HepG2 (cell line): Measurements from ENCODE around the gene C6orf132. TPM values are rescaled to one million over a fixed set of nuclear protein-coding genes. Genes with fewer than 3 reads are reported as not detected.

ENCODE experiments used
- ATAC-seq: fragments of 200-7000 bp; cut with Tn5 transposase; 3 replicates; pipeline ENCODE4 v1.9.1; 2020; ENCODE audit warnings: mild to moderate bottlenecking, moderate library complexity
- BruUV-seq: library from RNA; stranded (reverse); fragments of 400-500 nt; replicated peaks from 2 replicates; lab custom pipeline; 2021; lab: Mats Ljungman, UMichigan
- CTCF ChIA-PET: fragments of 300-600 bp; formaldehyde crosslinking; extraction: SDS; loops from one replicate; lab custom pipeline; 2021; ENCODE audit warnings: low total read pairs, inconsistent platforms, low intra/inter-chr PET ratio; lab: Yijun Ruan, JAX
- POLR2A ChIA-PET: fragments of 350-600 bp; sonication (Branson Sonifier 250); formaldehyde crosslinking; loops from one replicate; lab custom pipeline; 2020; ENCODE audit warnings: antibody characterized with exemption, inconsistent platforms; lab: Yijun Ruan, JAX
- DNase-seq: peaks from one replicate; pipeline ENCODE4 v3.0.0-alpha.2; 2015; ENCODE audit warnings: low spot score
- FAIRE-seq: peaks from 3 replicates; lab custom pipeline; 2011; peaks lifted over from hg19 to GRCh38; lab: Jason Lieb, UNC
- H2AFZ ChIP-seq: one replicate; pipeline ENCODE4 v1.6.1; 2011; ENCODE audit warnings: low read length, inconsistent platforms
- H3K27ac ChIP-seq: fragments of 300-600 bp; 3 replicates; pipeline ENCODE4 v1.8.0; 2011; ENCODE audit warnings: mixed run types, mild to moderate bottlenecking, mixed read lengths, low read length, inconsistent platforms; ENCODE audit not compliant: insufficient read depth; ENCODE audit errors: extremely low read length
- H3K27me3 ChIP-seq, 2 experiments: fragments of 200-600 bp in 1 of 2; 2 replicates in 1 of 2; 3 replicates in 1 of 2; pipeline versions ENCODE4 v1.6.0 to v1.8.0; 2011; ENCODE audit warnings: low read length in 2 of 2, mild to moderate bottlenecking in 2 of 2, moderate library complexity in 2 of 2, inconsistent platforms in 1 of 2; ENCODE audit not compliant: insufficient read depth in 2 of 2, control insufficient read depth in 1 of 2
- H3K36me3 ChIP-seq, 2 experiments: fragments of 200-600 bp in 1 of 2; replicated peaks in 1 of 2; 2 replicates in 1 of 2; 3 replicates in 1 of 2; pipeline versions ENCODE4 v1.5.1 to v1.8.0; 2011; ENCODE audit warnings: low read length in 2 of 2, inconsistent platforms in 1 of 2; ENCODE audit not compliant: insufficient read depth in 2 of 2, control insufficient read depth in 1 of 2
- H3K4me1 ChIP-seq: 2 replicates; pipeline ENCODE4 v1.5.1; 2012; ENCODE audit warnings: low read length, inconsistent platforms; ENCODE audit not compliant: insufficient read depth
- H3K4me2 ChIP-seq: 2 replicates; pipeline ENCODE4 v1.6.0; 2011; ENCODE audit warnings: low read depth, low read length, inconsistent platforms
- H3K4me3 ChIP-seq, 3 experiments: fragments of 200-600 bp in 1 of 3; sonication (generic), shearing (Covaris generic) in 1 of 3; replicated peaks in 1 of 3; 2 replicates each; pipeline ENCODE4 v1.5.1; 2011 to 2016; ENCODE audit warnings: low read length in 3 of 3, inconsistent platforms in 2 of 3, low read depth in 2 of 3, mild to moderate bottlenecking in 2 of 3, control low read depth in 1 of 3, mixed read lengths in 1 of 3; ENCODE audit not compliant: insufficient read depth in 1 of 3
- H3K79me2 ChIP-seq: one replicate; pipeline ENCODE4 v1.6.1; 2011; ENCODE audit warnings: low read length, inconsistent platforms; ENCODE audit not compliant: insufficient read depth
- H3K9ac ChIP-seq: 2 replicates; pipeline ENCODE4 v1.6.0; 2011; ENCODE audit warnings: mild to moderate bottlenecking, low read depth, low read length, inconsistent platforms; ENCODE audit not compliant: insufficient read depth
- H3K9me3 ChIP-seq: 2 replicates; pipeline ENCODE4 v1.5.1; 2012; ENCODE audit warnings: mild to moderate bottlenecking, low read length
- H4K20me1 ChIP-seq: 2 replicates; pipeline ENCODE4 v1.6.0; 2011; ENCODE audit warnings: inconsistent platforms, mild to moderate bottlenecking, low read length, moderate library complexity; ENCODE audit not compliant: insufficient read depth
- BORCS8-MEF2B ChIP-seq: sonication (generic); formaldehyde crosslinking; IDR thresholded peaks from 2 replicates; pipeline ENCODE4 v1.8.0; 2022; ENCODE audit warnings: mild to moderate bottlenecking, missing genetic modification reagents
- BRD4 ChIP-seq: sonication (generic); formaldehyde crosslinking; IDR thresholded peaks from 2 replicates; pipeline ENCODE4 v1.4.0; 2020; ENCODE audit warnings: missing genetic modification reagents
- CBX2 ChIP-seq, 2 experiments: fragments of 200-600 bp in 1 of 2; sonication (generic); formaldehyde crosslinking in 1 of 2; IDR thresholded peaks; 2 replicates each; pipeline versions ENCODE4 v1.7.0 to v1.8.1; 2018 to 2022; ENCODE audit warnings: low read depth in 2 of 2, low read length in 1 of 2, mild to moderate bottlenecking in 1 of 2, missing genetic modification reagents in 1 of 2
- HMG20B ChIP-seq: conservative IDR thresholded peaks from 2 replicates; pipeline ENCODE4 v1.6.1; 2016; ENCODE audit warnings: missing genetic modification reagents, missing compliant biosample characterization
- HOXA5 ChIP-seq: sonication (generic); formaldehyde crosslinking; IDR thresholded peaks from 2 replicates; pipeline ENCODE4 v1.4.0; 2020; ENCODE audit warnings: missing genetic modification reagents
- KAT7 ChIP-seq: IDR thresholded peaks from 2 replicates; pipeline ENCODE4 v1.6.1; 2018; ENCODE audit warnings: borderline replicate concordance, missing compliant biosample characterization
- RARG ChIP-seq: sonication (generic); formaldehyde crosslinking; IDR thresholded peaks from 2 replicates; pipeline ENCODE4 v1.4.0; 2020; ENCODE audit warnings: low read depth, mild to moderate bottlenecking, missing genetic modification reagents
- RFXANK ChIP-seq: IDR thresholded peaks from 2 replicates; pipeline ENCODE4 v1.6.1; 2016
- STAT5B ChIP-seq: sonication (generic); formaldehyde crosslinking; IDR thresholded peaks from 2 replicates; pipeline ENCODE4 v1.4.0; 2020; ENCODE audit warnings: missing genetic modification reagents
- TBL1XR1 ChIP-seq: fragments of 150-350 bp; IDR thresholded peaks from 2 replicates; pipeline ENCODE4 v1.6.1; 2014; ENCODE audit warnings: borderline replicate concordance, low read length; ENCODE audit not compliant: partially characterized antibody
- TBX3 ChIP-seq: fragments of 450-650 bp; IDR thresholded peaks from 2 replicates; pipeline ENCODE4 v1.6.1; 2017; ENCODE audit warnings: antibody characterized with exemption, mild to moderate bottlenecking, inconsistent platforms, borderline replicate concordance
- ZBTB1 ChIP-seq: sonication (generic); formaldehyde crosslinking; IDR thresholded peaks from 2 replicates; pipeline ENCODE4 v1.4.0; 2020; ENCODE audit warnings: missing genetic modification reagents, borderline replicate concordance
- ZBTB42 ChIP-seq: sonication (generic); formaldehyde crosslinking; IDR thresholded peaks from 2 replicates; pipeline ENCODE4 v1.5.0; 2020; ENCODE audit warnings: mild to moderate bottlenecking, missing genetic modification reagents
- ZNF230 ChIP-seq: sonication (generic); formaldehyde crosslinking; IDR thresholded peaks from 2 replicates; pipeline ENCODE4 v1.4.0; 2020; ENCODE audit warnings: mild to moderate bottlenecking, missing genetic modification reagents
- ZNF615 ChIP-seq: sonication (generic); formaldehyde crosslinking; IDR thresholded peaks from 2 replicates; pipeline ENCODE4 v1.5.0; 2020; ENCODE audit warnings: mild to moderate bottlenecking, missing genetic modification reagents, borderline replicate concordance
- ZNF672 ChIP-seq: sonication (generic); formaldehyde crosslinking; IDR thresholded peaks from 2 replicates; pipeline ENCODE4 v1.8.1; 2022; ENCODE audit warnings: missing genetic modification reagents
- ZNF737 ChIP-seq: sonication (generic); formaldehyde crosslinking; IDR thresholded peaks from 2 replicates; pipeline ENCODE4 v1.5.0; 2020; ENCODE audit warnings: missing genetic modification reagents, mild to moderate bottlenecking, borderline replicate concordance
- ZNF841 ChIP-seq: sonication (generic); formaldehyde crosslinking; IDR thresholded peaks from 2 replicates; pipeline ENCODE4 v1.8.1; 2023; ENCODE audit warnings: missing genetic modification reagents, borderline replicate concordance
- WGBS: methylation state at CpG from one replicate; pipeline ENCODE4 v1.1.6; 2017; ENCODE audit warnings: low lambda C conversion rate; 5-methylcytosine and 5-hydroxymethylcytosine counted together
- in situ Hi-C: cut with HindIII; loops from 2 replicates; pipeline ENCODE4 v1.10.0; 2017; ENCODE audit warnings: low pct_unique_long_range_greater_than_20kb; ENCODE audit not compliant: extremely low pct_ligation_motif_present
- intact Hi-C: fragments of 100-400 bp; cut with micrococcal nuclease; formaldehyde crosslinking; loops from one replicate; pipeline ENCODE4 v1.10.0; 2022; ENCODE audit not compliant: unreplicated experiment
- polyA plus RNA-seq, 8 experiments: library from polyadenylated mRNA; depleted of rRNA in 3 of 8; stranded (reverse) in 7 of 8; unstranded in 1 of 8; fragments of >200 nt; fragmentation: Illumina TruSeq in 4 of 8; extraction: Trizol in 4 of 8; gene quantifications; 2 replicates each; pipeline versions ENCODE4 v1.2.1 to v1.2.3, GENCODE V29; 2011 to 2016; ENCODE audit warnings: low read depth in 4 of 8, missing spikeins in 1 of 8, mixed read lengths in 1 of 8; ENCODE audit not compliant: insufficient read depth in 1 of 8
- total RNA-seq, 5 experiments: library from RNA; depleted of rRNA; stranded (reverse); fragments of >200 nt; fragmentation: Illumina TruSeq; extraction: Trizol; gene quantifications; 2 replicates each; pipeline ENCODE4 v1.2.3, GENCODE V29; 2016; ENCODE audit warnings: low read depth in 1 of 5
- TF ChIP-seq, protein P1 (sequence below): sonication (generic); IDR thresholded peaks from 2 replicates; pipeline ENCODE4 v1.6.1; 2016; ENCODE audit warnings: low read depth, borderline replicate concordance
- TF ChIP-seq, protein P2 (sequence below): sonication (generic); formaldehyde crosslinking; IDR thresholded peaks from 2 replicates; pipeline ENCODE4 v1.9.0; 2021; ENCODE audit warnings: missing genetic modification reagents, mild to moderate bottlenecking, borderline replicate concordance

The C6orf132 gene
- total and polyA plus RNA-seq, 2 of the 13 experiments (the other 11 are each of a cell fraction or from before 2014, with no cell fraction given) = 0.78 to 3.0 TPM

DNA sequence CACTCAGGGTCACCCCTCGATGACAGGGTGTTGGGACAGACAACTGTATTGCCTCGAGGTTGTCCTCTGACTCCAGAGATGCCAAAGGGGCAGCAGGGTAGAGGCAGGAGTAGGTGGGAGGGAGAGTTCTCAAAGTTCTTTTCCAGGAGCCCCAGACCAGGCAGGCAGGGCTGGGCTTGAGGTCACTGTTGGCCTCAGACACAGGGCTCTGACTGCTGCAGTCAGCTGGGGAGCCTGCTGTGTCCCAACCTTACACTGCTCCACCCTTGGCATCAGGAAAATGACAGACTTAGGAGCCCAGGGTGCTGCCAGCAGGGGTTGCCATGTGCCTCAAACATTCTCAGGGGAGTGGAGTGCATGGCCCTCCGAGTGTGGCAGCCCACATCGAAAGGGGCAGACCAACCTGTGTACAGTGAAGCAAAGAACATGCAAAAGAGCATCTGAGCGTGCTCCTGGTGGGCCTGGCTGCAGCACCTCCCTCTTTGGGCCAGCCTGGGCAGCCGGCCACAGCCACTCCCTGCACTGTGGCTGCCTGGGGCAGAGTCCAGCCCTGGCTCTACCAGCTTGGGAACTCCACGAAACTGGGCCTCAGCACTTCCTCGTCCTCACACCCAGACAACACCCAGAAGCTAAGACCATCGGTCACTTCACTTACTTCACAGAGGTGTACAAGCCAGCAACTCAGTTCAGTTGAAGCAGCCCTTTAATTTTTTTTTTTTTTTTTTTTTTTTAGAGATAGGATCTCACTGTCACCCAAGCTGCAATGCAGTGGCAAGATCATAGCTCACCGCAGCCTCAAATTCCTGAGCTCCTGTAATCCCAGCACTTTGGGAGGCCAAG, 24.0 kb downstream of the C6orf132 start:
- intact Hi-C loops (loop anchor here (1.0 to 5.0 kb wide), 3 partner anchors 18 to 44 kb away; no protein-coding TSS in a partner anchor), in situ Hi-C loops (no loop called here)
- ChIA-PET CTCF (no interaction called here), POLR2A (interaction anchor here (0.6 to 4.0 kb wide), 15 partner anchors 12 to 377 kb away, joined by 3 to 34 read pairs (median 3); partner anchors contain the start of gene C6orf132)
- Histone ChIP-seq H3K4me3 (peak overlapping the region in 1 of 3 experiments; percentile 42; a peak in 2 of 6 replicates), H3K27me3 (no peaks in the 10 kb centered on the region), H3K79me2 (no peaks in the 10 kb centered on the region), H2AFZ (no peak overlapping the region), H3K36me3 (no peaks in the 10 kb centered on the region), H3K9me3 (no peaks in the 10 kb centered on the region), H3K4me2 (peak overlapping the region; percentile 64), H3K9ac (no peak overlapping the region; the same call in 1 of the 2 replicates), H3K4me1 (peaks cover 46% of the 10 kb centered on the region), H3K27ac (peak overlapping the region; percentile 57), H4K20me1 (no peaks in the 10 kb centered on the region)
- DNase-seq (peak; percentile 83), FAIRE-seq (peak; percentile 90), ATAC-seq (peak; percentile 91)
- 2% methylated on average over 7 of the region's 10 CpGs for WGBS
- no TSS peak for BruUV-seq
- TF ChIP-seq HMG20B (no peak), BRD4 (CRISPR knock-in tag) (peak; percentile 19; the same call in 1 of the 2 replicates), BORCS8-MEF2B (no peak), ZNF672 (no peak), ZNF615 (CRISPR knock-in tag) (no peak), RARG (CRISPR knock-in tag) (no peak), TBX3 (no peak), ZNF230 (CRISPR knock-in tag) (no peak), HOXA5 (no peak), RFXANK (no peak), ZNF841 (CRISPR knock-in tag) (no peak), ZBTB42 (CRISPR knock-in tag) (no peak), CBX2 (IDR thresholded peaks at IDR 0.05; ENCODE audit: low read depth, low read length) (no peak), CBX2 (CRISPR knock-in tag; IDR thresholded peaks at IDR 0.05; ENCODE audit: low read depth) (no peak), KAT7 (CRISPR knock-in tag) (no peak; the same call in 1 of the 2 replicates), ZBTB1 (CRISPR knock-in tag) (no peak), ZNF737 (no peak), TBL1XR1 (no peak), STAT5B (CRISPR knock-in tag) (no peak)
- TF ChIP-seq, protein P1, sequence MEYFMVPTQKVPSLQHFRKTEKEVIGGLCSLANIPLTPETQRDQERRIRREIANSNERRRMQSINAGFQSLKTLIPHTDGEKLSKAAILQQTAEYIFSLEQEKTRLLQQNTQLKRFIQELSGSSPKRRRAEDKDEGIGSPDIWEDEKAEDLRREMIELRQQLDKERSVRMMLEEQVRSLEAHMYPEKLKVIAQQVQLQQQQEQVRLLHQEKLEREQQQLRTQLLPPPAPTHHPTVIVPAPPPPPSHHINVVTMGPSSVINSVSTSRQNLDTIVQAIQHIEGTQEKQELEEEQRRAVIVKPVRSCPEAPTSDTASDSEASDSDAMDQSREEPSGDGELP = no peak; the same call in 1 of the 2 replicates
- TF ChIP-seq, protein P2, sequence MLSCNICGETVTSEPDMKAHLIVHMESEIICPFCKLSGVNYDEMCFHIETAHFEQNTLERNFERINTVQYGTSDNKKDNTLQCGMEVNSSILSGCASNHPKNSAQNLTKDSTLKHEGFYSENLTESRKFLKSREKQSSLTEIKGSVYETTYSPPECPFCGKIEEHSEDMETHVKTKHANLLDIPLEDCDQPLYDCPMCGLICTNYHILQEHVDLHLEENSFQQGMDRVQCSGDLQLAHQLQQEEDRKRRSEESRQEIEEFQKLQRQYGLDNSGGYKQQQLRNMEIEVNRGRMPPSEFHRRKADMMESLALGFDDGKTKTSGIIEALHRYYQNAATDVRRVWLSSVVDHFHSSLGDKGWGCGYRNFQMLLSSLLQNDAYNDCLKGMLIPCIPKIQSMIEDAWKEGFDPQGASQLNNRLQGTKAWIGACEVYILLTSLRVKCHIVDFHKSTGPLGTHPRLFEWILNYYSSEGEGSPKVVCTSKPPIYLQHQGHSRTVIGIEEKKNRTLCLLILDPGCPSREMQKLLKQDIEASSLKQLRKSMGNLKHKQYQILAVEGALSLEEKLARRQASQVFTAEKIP (CRISPR knock-in tag) = no peak
